ENCODE measurements around the gene PPP6R1. TPM values are rescaled to one million over a fixed set of nuclear protein-coding genes. Genes with fewer than 3 reads are reported as not detected.

PPP6R1 gene
- total and polyA plus RNA-seq, 2 of the 13 experiments (the other 11 are each of a cell fraction or from before 2014, with no cell fraction given): 25.8 to 54.0 TPM

- Histone ChIP-seq H3K4me3 (replicated peaks in 1 of 3; ENCODE audit: insufficient read depth in 1 of 3, low read depth in 2 of 3, low read length in 3 of 3) (no peak overlapping the region), H3K9ac (ENCODE audit: insufficient read depth, low read depth, low read length) (no peak overlapping the region), H3K27me3 (ENCODE audit: control insufficient read depth in 1 of 2, insufficient read depth in 2 of 2, low read length in 2 of 2) (no peaks in the 10 kb centered on the region), H3K4me1 (ENCODE audit: insufficient read depth, low read length) (peaks cover 62% of the 10 kb centered on the region), H3K4me2 (ENCODE audit: low read depth, low read length) (no peak overlapping the region), H3K36me3 (replicated peaks in 1 of 2; ENCODE audit: control insufficient read depth in 1 of 2, insufficient read depth in 2 of 2, low read length in 2 of 2) (peaks cover 17 to 53% of the 10 kb centered on the region in 2 experiments), H3K79me2 (ENCODE audit: insufficient read depth, low read length) (peaks cover 4% of the 10 kb centered on the region), H2AFZ (ENCODE audit: low read length) (no peak overlapping the region), H3K9me3 (ENCODE audit: low read length) (no peaks in the 10 kb centered on the region), H3K27ac (ENCODE audit: extremely low read length, insufficient read depth, low read length) (peak overlapping the region; percentile 43), H4K20me1 (ENCODE audit: insufficient read depth, low read length) (no peaks in the 10 kb centered on the region)
- TF ChIP-seq AGO2 (optimal IDR thresholded peaks at IDR 0.05; ENCODE audit: low read depth, low read length) (peak; percentile 43), CHCHD3 (CRISPR knock-in tag; IDR thresholded peaks at IDR 0.05) (no peak), ZNF501 (CRISPR knock-in tag; IDR thresholded peaks at IDR 0.05) (no peak)
- DNase-seq (ENCODE audit: low spot score) (no peak), FAIRE-seq (no peak), ATAC-seq (no peak)
- POLR2A ChIA-PET: no interaction called here
- CTCF ChIA-PET (ENCODE audit: low intra/inter-chr PET ratio, low total read pairs): no interaction called here
- intact Hi-C loops (cut with micrococcal nuclease; ENCODE audit: unreplicated experiment): no loop called here
- in situ Hi-C loops (cut with HindIII; ENCODE audit: extremely low pct_ligation_motif_present, low pct_unique_long_range_greater_than_20kb): no loop called here
- 90% methylated on average over 2 of the region's 13 CpGs for WGBS (ENCODE audit: low lambda C conversion rate)
- no TSS peak for BruUV-seq (replicated peaks)
Measured at GRCh38 chr19:55230780-55231179, 28.0 kb downstream of the PPP6R1 start.

GRCh38 chr19:55230329-55230728, 28.5 kb downstream of the PPP6R1 start:
- Histone ChIP-seq H3K9me3 (ENCODE audit: low read length) (no peaks in the 10 kb centered on the region), H3K36me3 (replicated peaks in 1 of 2; ENCODE audit: control insufficient read depth in 1 of 2, insufficient read depth in 2 of 2, low read length in 2 of 2) (peaks cover 17 to 52% of the 10 kb centered on the region in 2 experiments), H3K4me3 (replicated peaks in 1 of 3; ENCODE audit: insufficient read depth in 1 of 3, low read depth in 2 of 3, low read length in 3 of 3) (no peak overlapping the region), H3K4me1 (ENCODE audit: insufficient read depth, low read length) (peaks cover 66% of the 10 kb centered on the region), H4K20me1 (ENCODE audit: insufficient read depth, low read length) (no peaks in the 10 kb centered on the region), H3K4me2 (ENCODE audit: low read depth, low read length) (no peak overlapping the region), H3K79me2 (ENCODE audit: insufficient read depth, low read length) (peaks cover 4% of the 10 kb centered on the region), H2AFZ (ENCODE audit: low read length) (no peak overlapping the region), H3K27me3 (ENCODE audit: control insufficient read depth in 1 of 2, insufficient read depth in 2 of 2, low read length in 2 of 2) (no peaks in the 10 kb centered on the region), H3K9ac (ENCODE audit: insufficient read depth, low read depth, low read length) (no peak overlapping the region), H3K27ac (ENCODE audit: extremely low read length, insufficient read depth, low read length) (peak overlapping the region; percentile 76)
- TF ChIP-seq, protein P1, sequence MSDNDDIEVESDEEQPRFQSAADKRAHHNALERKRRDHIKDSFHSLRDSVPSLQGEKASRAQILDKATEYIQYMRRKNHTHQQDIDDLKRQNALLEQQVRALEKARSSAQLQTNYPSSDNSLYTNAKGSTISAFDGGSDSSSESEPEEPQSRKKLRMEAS (IDR thresholded peaks at IDR 0.05): 0 out of 2 replicates have a peak, but pooled peaks have one; percentile 7
- no peak for TF ChIP-seq ARID5B (CRISPR knock-in tag; IDR thresholded peaks at IDR 0.05)
- TF ChIP-seq GABPA (IDR thresholded peaks at IDR 0.05; ENCODE audit: low read depth, low read length): no peak
- TF ChIP-seq GABPA (CRISPR knock-in tag; IDR thresholded peaks at IDR 0.05; ENCODE audit: low read depth): 0 out of 2 replicates have a peak, but pooled peaks have one; percentile 8
- 0 out of 2 replicates have a peak, but pooled peaks have one; percentile 25 for TF ChIP-seq PCBP1 (IDR thresholded peaks at IDR 0.05; ENCODE audit: borderline replicate concordance, low read depth, low read length)
- ATAC-seq: no peak
- DNase-seq (ENCODE audit: low spot score): no peak
- FAIRE-seq: no peak
- POLR2A ChIA-PET: interaction anchor here (1.2 kb wide), 1 partner anchor 23 kb away, joined by 8 read pairs; no protein-coding TSS in a partner anchor
- in situ Hi-C loops (cut with HindIII; ENCODE audit: extremely low pct_ligation_motif_present, low pct_unique_long_range_greater_than_20kb) (no loop called here), intact Hi-C loops (cut with micrococcal nuclease; ENCODE audit: unreplicated experiment) (no loop called here)
- WGBS (ENCODE audit: low lambda C conversion rate): 86% methylated on average over 11 of the region's 13 CpGs
- CTCF ChIA-PET (ENCODE audit: low intra/inter-chr PET ratio, low total read pairs): no interaction called here
- BruUV-seq (replicated peaks): no TSS peak
